SU-DHL-6 (cell line): Measurements from ENCODE around the gene ADCY3.

Source experiments
- H2AFZ ChIP-seq: fragments of 200-600 bp; sonication (generic); 2 replicates; pipeline ENCODE4 v1.6.1; 2014; ENCODE audit warnings: low read depth, mild to moderate bottlenecking, moderate library complexity, mixed read lengths, antibody characterized with exemption, low read length; ENCODE audit not compliant: severe bottlenecking
- H3F3A ChIP-seq: fragments of 200-600 bp; shearing (Covaris generic); 2 replicates; pipeline ENCODE4 v1.6.0; 2016; ENCODE audit warnings: antibody characterized with exemption, mild to moderate bottlenecking; ENCODE audit not compliant: insufficient read depth
- H3K27ac ChIP-seq: fragments of 200-600 bp; sonication (generic); 2 replicates; pipeline ENCODE4 v1.5.1; 2016; ENCODE audit warnings: low read depth, mild to moderate bottlenecking, low read length, moderate library complexity, mixed read lengths
- H3K27me3 ChIP-seq: fragments of 200-600 bp; sonication (generic), shearing (Covaris generic); 2 replicates; pipeline ENCODE4 v1.6.0; 2014; ENCODE audit warnings: mild to moderate bottlenecking, low read length
- H3K36me3 ChIP-seq: fragments of 200-600 bp; sonication (generic); 2 replicates; pipeline ENCODE4 v1.6.1; 2014; ENCODE audit warnings: mild to moderate bottlenecking, low read length, mixed read lengths
- H3K4me2 ChIP-seq: fragments of 300-600, 200-600 bp; shearing (Covaris generic), sonication (generic); 2 replicates; pipeline ENCODE4 v1.6.0; 2014; ENCODE audit warnings: low read length, low read depth, mild to moderate bottlenecking; ENCODE audit not compliant: poor library complexity, severe bottlenecking
- H3K4me3 ChIP-seq: fragments of 200-600 bp; sonication (generic); 2 replicates; pipeline ENCODE4 v1.5.1; 2014; ENCODE audit warnings: antibody characterized with exemption, low read length, mild to moderate bottlenecking, mixed read lengths; ENCODE audit not compliant: insufficient read depth, poor library complexity, severe bottlenecking
- H3K79me2 ChIP-seq: fragments of 200-600 bp; sonication (generic); 2 replicates; pipeline ENCODE4 v1.6.1; 2014; ENCODE audit warnings: mild to moderate bottlenecking, low read length, moderate library complexity; ENCODE audit not compliant: insufficient read depth
- H3K9ac ChIP-seq: fragments of 200-600 bp; sonication (generic); 2 replicates; pipeline ENCODE4 v1.7.0; 2014; ENCODE audit warnings: mild to moderate bottlenecking, low read length
- H3K9me2 ChIP-seq: fragments of 200-600 bp; sonication (generic); replicated peaks from 2 replicates; pipeline ENCODE4 v1.6.1; 2014; ENCODE audit warnings: low read length; ENCODE audit not compliant: insufficient read depth
- H3K9me3 ChIP-seq: fragments of 200-600 bp; sonication (generic); 2 replicates; pipeline ENCODE4 v1.6.1; 2014; ENCODE audit warnings: low read length, mixed read lengths; ENCODE audit not compliant: insufficient read depth
- H4K20me1 ChIP-seq: fragments of 200-600 bp; sonication (generic); 2 replicates; pipeline ENCODE4 v1.6.1; 2014; ENCODE audit warnings: low read depth, mild to moderate bottlenecking, antibody characterized with exemption, low read length, moderate library complexity, mixed read lengths
- CTCF ChIP-seq: fragments of 200-600 bp; sonication (generic); IDR thresholded peaks from one replicate; pipeline ENCODE4 v1.5.1; 2017; ENCODE audit warnings: antibody characterized with exemption, mild to moderate bottlenecking, low read length, moderate library complexity; ENCODE audit not compliant: insufficient read depth, poor library complexity, severe bottlenecking
- EZH2phosphoT487 ChIP-seq: fragments of 200-600 bp; sonication (generic), shearing (Covaris generic); conservative IDR thresholded peaks from 2 replicates; pipeline ENCODE4 v1.6.1; 2018; ENCODE audit warnings: mild to moderate bottlenecking, antibody characterized with exemption, low read length, moderate library complexity, mixed read lengths

Gene ADCY3

GRCh38 chr2:24832521-24832920, 87.5 kb downstream of the ADCY3 start:
- no peaks in the 10 kb centered on the region for H3K9me3 ChIP-seq
- no peaks in the 10 kb centered on the region for H3K36me3 ChIP-seq
- no peak overlapping the region for H3K9ac ChIP-seq
- no peaks in the 10 kb centered on the region for H3F3A ChIP-seq
- H2AFZ ChIP-seq: no peak overlapping the region
- no peak overlapping the region for H3K4me2 ChIP-seq
- TF ChIP-seq CTCF: no peak
- no peak for TF ChIP-seq EZH2phosphoT487
- H3K79me2 ChIP-seq: no peaks in the 10 kb centered on the region
- H3K4me3 ChIP-seq: no peak overlapping the region
- H4K20me1 ChIP-seq: no peaks in the 10 kb centered on the region
- H3K9me2 ChIP-seq: no peaks in the 10 kb centered on the region
- H3K27ac ChIP-seq: no peak overlapping the region
- no peaks in the 10 kb centered on the region for H3K27me3 ChIP-seq

- no peaks in the 10 kb centered on the region for H3K9me3 ChIP-seq
- no peaks in the 10 kb centered on the region for H3K36me3 ChIP-seq
- no peaks in the 10 kb centered on the region for H3K79me2 ChIP-seq
- TF ChIP-seq CTCF (no peak), EZH2phosphoT487 (no peak)
- H3K27me3 ChIP-seq: no peaks in the 10 kb centered on the region
- H3K9ac ChIP-seq: no peak overlapping the region
- no peak overlapping the region for H3K4me2 ChIP-seq
- no peaks in the 10 kb centered on the region for H3F3A ChIP-seq
- H3K9me2 ChIP-seq: no peaks in the 10 kb centered on the region
- H3K27ac ChIP-seq: no peak overlapping the region
- no peak overlapping the region for H2AFZ ChIP-seq
- no peaks in the 10 kb centered on the region for H4K20me1 ChIP-seq
- no peak overlapping the region for H3K4me3 ChIP-seq
These were observed 88.0 kb downstream of the ADCY3 start for GRCh38 chr2:24832073-24832461.

- H3K36me3 ChIP-seq: no peaks in the 10 kb centered on the region
- no peaks in the 10 kb centered on the region for H3K9me2 ChIP-seq
- peaks cover 4% of the 10 kb centered on the region; the same call in 1 of the 2 replicates for H3F3A ChIP-seq
- no peak overlapping the region for H3K27ac ChIP-seq
- H4K20me1 ChIP-seq: no peaks in the 10 kb centered on the region
- no peaks in the 10 kb centered on the region for H3K79me2 ChIP-seq
- H3K9ac ChIP-seq: no peak overlapping the region
- H3K4me2 ChIP-seq: no peak overlapping the region
- TF ChIP-seq EZH2phosphoT487: no peak
- TF ChIP-seq CTCF: no peak
- H3K4me3 ChIP-seq: no peak overlapping the region
- no peaks in the 10 kb centered on the region for H3K27me3 ChIP-seq
- H3K9me3 ChIP-seq: no peaks in the 10 kb centered on the region
- H2AFZ ChIP-seq: no peak overlapping the region
These were observed 88.6 kb downstream of the ADCY3 start for GRCh38 chr2:24831221-24832072.
